COR-L47 (cell line): ENCODE measurements around the gene GAGE1.
"Not testable (repeated sequence)": the region's sequence is repeated elsewhere in the genome, so short reads cannot be mapped to it uniquely, and the experiment has no call there.

ENCODE experiments used
- DNase-seq: peaks from one replicate; lab custom pipeline; 2025; lab: John Stamatoyannopoulos, UW

The GAGE1 gene

GRCh38 chrX:49598720-49599119 lies at the start of gene GAGE1:
Gene GAGE1, plus strand, starts transcription at chrX:49599020. Its CDS starts 1,155 bp downstream, at chrX:49600175.
- not testable (repeated sequence) for DNase-seq

DNA sequence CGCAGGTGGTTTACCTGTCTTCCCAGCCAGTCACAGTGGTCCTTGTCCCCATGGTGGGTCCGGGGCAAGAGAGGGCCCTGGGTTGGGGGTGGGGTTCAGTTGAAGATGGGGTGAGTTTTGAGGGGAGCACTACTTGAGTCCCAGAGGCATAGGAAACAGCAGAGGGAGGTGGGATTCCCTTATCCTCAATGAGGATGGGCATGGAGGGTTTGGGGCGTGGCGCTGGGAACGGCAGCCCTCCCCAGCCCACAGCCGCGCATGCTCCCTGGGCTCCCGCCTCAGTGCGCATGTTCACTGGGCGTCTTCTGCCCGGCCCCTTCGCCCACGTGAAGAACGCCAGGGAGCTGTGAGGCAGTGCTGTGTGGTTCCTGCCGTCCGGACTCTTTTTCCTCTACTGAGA lies 47.8 kb upstream of the GAGE1 start, which contains the start of gene GAGE12E:
Gene GAGE12E (plus strand): TSS at position 301 of the 400 bp plus-strand sequence. CDS start 1,155 bp downstream, outside the sequence.
- DNase-seq, result not testable (repeated sequence)

GRCh38 chrX:49560542-49560941 lies 38.3 kb upstream of the GAGE1 start, which contains the start of gene GAGE12F:
Gene GAGE12F, plus strand, starts transcription at chrX:49560842. Its CDS starts 1,155 bp downstream, at chrX:49561997.
- DNase-seq, result not testable (repeated sequence)

DNA sequence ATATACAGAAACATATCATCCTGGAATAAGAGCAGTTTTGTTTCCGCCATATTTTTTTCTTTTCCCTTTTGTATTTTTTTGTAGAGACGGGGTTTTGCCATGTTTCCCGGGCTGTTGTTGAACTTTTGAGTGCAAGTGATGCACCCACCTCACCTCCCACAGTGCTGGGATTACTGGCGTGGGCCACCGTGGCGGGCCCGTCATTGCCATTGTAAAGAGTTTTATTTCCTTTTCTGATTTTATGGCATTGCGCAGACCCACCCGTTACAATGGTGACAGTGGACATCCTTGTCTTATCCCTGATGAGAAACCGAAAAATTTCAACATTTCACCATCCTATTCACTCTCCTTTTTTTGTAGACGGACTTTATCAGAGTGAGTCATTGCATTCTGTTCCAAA lies 30.1 kb upstream of the GAGE1 start:
- not testable (repeated sequence) for DNase-seq

DNA sequence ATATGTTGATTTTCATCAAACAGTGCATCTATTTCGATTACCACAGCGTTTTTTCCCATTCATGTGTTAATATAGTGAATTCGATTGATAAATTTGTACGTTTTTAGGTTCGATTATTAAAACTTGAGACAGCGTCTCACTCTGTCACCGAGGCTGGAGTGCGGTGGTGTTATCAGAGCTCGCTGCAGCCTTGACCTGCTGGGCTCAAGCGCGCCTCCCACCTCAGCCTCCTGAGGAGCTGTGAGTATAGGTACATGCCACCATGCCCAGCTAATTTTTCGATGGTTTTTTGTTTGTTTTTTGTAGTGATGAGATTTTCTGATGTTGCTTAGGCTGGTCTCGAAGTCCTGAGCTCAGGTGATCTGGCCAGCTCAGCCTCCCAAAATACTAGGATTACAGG lies 29.7 kb upstream of the GAGE1 start:
- DNase-seq, result not testable (repeated sequence)

DNA sequence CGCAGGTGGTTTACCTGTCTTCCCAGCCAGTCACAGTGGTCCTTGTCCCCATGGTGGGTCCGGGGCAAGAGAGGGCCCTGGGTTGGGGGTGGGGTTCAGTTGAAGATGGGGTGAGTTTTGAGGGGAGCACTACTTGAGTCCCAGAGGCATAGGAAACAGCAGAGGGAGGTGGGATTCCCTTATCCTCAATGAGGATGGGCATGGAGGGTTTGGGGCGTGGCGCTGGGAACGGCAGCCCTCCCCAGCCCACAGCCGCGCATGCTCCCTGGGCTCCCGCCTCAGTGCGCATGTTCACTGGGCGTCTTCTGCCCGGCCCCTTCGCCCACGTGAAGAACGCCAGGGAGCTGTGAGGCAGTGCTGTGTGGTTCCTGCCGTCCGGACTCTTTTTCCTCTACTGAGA lies 28.7 kb upstream of the GAGE1 start, which contains the start of gene GAGE12G:
Gene GAGE12G (plus strand): TSS at position 301 of the 400 bp plus-strand sequence. CDS start 1,155 bp downstream, outside the sequence.
- not testable (repeated sequence) for DNase-seq

DNA sequence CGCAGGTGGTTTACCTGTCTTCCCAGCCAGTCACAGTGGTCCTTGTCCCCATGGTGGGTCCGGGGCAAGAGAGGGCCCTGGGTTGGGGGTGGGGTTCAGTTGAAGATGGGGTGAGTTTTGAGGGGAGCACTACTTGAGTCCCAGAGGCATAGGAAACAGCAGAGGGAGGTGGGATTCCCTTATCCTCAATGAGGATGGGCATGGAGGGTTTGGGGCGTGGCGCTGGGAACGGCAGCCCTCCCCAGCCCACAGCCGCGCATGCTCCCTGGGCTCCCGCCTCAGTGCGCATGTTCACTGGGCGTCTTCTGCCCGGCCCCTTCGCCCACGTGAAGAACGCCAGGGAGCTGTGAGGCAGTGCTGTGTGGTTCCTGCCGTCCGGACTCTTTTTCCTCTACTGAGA lies 19.2 kb upstream of the GAGE1 start, which contains the start of gene GAGE12H:
Gene GAGE12H (plus strand): TSS at position 301 of the 400 bp plus-strand sequence. CDS start 1,155 bp downstream, outside the sequence.
- DNase-seq, result not testable (repeated sequence)

GRCh38 chrX:49589196-49589595 lies 9.6 kb upstream of the GAGE1 start, which contains the start of gene GAGE2A:
Gene GAGE2A, plus strand, starts transcription at chrX:49589496. Its CDS starts 1,155 bp downstream, at chrX:49590651.
- not testable (repeated sequence) for DNase-seq

DNA sequence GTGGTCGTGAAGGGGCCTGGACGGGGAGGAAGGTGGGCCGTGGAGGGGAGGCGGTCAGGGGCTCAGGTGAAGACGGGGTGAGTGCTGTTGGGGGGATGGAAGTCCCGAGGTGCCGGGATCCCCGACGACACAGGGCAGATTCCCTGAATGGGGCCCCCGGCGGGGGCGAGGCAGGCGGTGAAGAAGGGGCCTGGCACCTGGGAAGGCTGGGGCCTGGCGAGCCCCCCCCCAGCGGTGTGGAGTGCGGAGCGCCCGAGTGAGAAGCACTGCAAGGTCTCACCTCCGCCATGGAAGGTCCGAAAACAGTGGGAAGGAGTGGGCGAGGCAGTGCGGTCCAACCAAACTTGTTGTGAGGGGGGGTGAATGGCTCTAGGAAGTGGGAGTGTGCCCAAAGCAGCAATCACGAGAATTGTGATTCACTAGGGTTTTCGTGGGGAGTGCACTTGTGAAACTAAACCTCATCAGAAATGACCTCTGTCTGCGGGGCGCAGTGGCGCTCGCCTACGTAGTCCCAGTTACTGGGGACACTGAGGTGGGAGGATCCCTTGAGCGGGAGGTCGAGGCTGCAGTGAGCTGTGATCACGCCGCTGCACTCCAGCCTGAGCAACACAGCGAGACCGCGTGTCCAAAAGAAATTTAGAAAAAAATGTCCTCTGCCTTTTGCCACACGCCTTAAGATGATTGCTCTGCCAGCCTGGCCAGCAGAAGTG lies 8.9 kb upstream of the GAGE1 start:
- DNase-seq, result not testable (repeated sequence)

DNA sequence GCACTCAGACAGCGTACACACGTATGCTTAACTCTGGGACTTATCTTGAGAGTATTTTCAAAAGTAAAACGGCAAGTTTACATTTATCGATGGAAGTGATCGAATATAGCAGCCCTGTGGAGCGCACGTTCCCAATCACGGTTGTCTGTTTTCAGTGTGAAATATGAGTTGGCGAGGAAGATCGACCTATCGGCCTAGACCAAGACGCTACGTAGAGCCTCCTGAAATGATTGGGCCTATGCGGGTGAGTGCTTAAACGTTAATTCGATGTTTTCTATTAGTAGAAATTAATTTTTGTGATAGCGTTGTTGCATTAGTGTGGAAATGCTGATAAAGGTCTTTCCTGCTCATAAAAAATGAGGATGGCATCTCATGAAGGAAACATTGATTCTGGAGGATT lies 8.3 kb upstream of the GAGE1 start:
- not testable (repeated sequence) for DNase-seq

GRCh38 chrX:49610718-49611310 lies 12.0 kb downstream of the GAGE1 start:
- no peak for DNase-seq

GRCh38 chrX:49618574-49618973 lies 19.8 kb downstream of the GAGE1 start:
- no peak for DNase-seq

DNA sequence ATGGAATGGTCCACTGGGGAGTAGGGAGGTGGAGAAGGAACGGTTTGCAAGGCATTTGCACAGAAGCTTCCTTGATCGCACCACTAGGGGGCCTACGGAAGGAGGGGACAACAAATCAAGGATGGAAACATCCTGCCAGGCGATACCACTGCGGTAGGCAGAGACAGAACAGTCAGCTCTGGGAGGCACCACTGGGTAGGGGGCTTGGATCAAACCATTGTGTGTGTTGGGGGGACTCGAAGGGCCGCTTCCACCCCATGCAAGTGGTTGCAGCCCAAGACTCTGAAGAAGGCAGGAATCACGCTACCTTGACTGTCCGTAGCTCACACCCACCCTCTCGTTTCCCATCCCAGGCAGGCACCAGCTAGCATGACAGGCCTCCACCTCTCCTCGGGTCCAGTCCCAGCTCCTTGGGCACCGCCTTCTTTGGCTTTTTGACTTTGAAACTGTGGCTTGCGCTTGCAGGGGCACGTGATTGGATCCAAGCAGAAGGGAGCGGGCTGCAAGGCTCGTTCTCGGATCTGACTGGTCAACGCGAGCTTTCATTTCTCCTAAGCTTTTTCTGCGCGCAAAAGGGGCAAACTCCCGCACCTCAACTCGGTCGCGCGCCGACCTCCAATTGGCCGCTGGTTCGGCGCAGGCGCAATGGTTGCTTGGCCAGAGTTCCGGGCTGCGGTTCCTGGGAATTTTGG lies 28.4 kb downstream of the GAGE1 start:
- DNase-seq, result no peak

DNA sequence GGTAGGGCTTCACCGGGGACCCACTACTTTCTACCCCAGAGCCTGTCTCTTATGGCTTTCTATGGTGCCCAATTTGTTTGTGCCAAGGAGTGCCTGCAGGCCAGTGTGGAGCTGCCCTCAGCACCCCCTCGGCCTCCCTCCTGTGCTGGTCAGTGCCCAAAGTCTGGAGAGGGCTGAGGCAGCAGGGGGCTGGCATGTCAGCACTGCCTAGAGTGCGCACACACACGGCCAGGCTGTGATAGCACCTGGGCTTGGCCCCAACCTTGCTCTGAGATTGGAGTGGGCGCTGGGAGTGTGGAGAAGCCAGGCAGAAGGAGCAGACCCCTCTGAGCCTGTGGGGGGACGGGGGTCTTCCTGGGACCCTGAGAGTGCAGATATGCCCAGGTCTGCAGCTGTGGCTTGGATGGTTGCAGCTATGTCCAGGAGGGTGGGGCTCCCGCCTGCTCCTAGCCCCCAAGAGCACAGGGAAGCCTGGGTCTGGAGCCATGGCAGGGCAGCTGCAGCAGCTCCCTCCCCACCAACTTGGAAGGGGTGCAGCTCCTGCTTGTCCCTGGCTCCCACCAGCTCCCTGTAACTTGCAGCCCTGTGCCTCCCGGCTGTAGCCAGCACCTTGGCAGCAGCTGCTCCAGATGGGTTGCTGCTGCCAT lies 46.3 kb downstream of the GAGE1 start:
- DNase-seq, result no peak

GRCh38 chrX:49656533-49656932 lies 57.7 kb downstream of the GAGE1 start:
- DNase-seq, result no peak
